ENCODE results near the gene ARAF.
"Not testable (repeated sequence)": the region's sequence is repeated elsewhere in the genome, so short reads cannot be mapped to it uniquely, and the experiment has no call there.

ARAF gene

GRCh38 chrX:47587091-47587891, 26.3 kb downstream of the ARAF start:
- no peak for DNase-seq

- DNase-seq: no peak
Measured at GRCh38 chrX:47587906-47588735, 27.1 kb downstream of the ARAF start.

GRCh38 chrX:47590984-47591383, 30.0 kb downstream of the ARAF start:
- no peak for DNase-seq

- DNase-seq: no peak
Measured at GRCh38 chrX:47593522-47593921, 32.5 kb downstream of the ARAF start.

- DNase-seq: no peak
Measured at GRCh38 chrX:47595716-47596251, 34.8 kb downstream of the ARAF start.

GRCh38 chrX:47596256-47596655, 35.3 kb downstream of the ARAF start:
- DNase-seq: no peak

GRCh38 chrX:47597222-47597621, 36.2 kb downstream of the ARAF start:
- no peak for DNase-seq

- not testable (repeated sequence) for DNase-seq
Measured at GRCh38 chrX:47603125-47603524, 42.1 kb downstream of the ARAF start.

GRCh38 chrX:47605024-47605423, 44.0 kb downstream of the ARAF start:
- DNase-seq: no peak

GRCh38 chrX:47607091-47607490, 46.1 kb downstream of the ARAF start:
- DNase-seq: no peak

GRCh38 chrX:47608130-47608810, 47.3 kb downstream of the ARAF start:
- no peak for DNase-seq

GRCh38 chrX:47610511-47610910, 49.5 kb downstream of the ARAF start:
- no peak for DNase-seq

- DNase-seq: no peak
Measured at GRCh38 chrX:47611489-47611888, 50.5 kb downstream of the ARAF start.

- DNase-seq: no peak
Measured at GRCh38 chrX:47611926-47612325, 50.9 kb downstream of the ARAF start.

GRCh38 chrX:47612418-47612817, 51.4 kb downstream of the ARAF start:
- DNase-seq: no peak

GRCh38 chrX:47613082-47613481, 52.1 kb downstream of the ARAF start:
- no peak for DNase-seq

- DNase-seq: no peak
Measured at GRCh38 chrX:47614618-47615017, 53.6 kb downstream of the ARAF start.

- DNase-seq: peak; percentile 27
Measured at GRCh38 chrX:47618923-47619485, 58.0 kb downstream of the ARAF start.

GRCh38 chrX:47619486-47620302, 58.7 kb downstream of the ARAF start, which contains the start of gene SYN1:
Gene SYN1 (minus strand): TSS chrX:47619857. CDS start chrX:47619728, 129 bp downstream.
- DNase-seq: peak; percentile 86

- DNase-seq: no peak
Measured at GRCh38 chrX:47620303-47620685, 59.3 kb downstream of the ARAF start.

All from NCI-H146 (cell line).